CD4-positive, alpha-beta T cell (primary cell): ENCODE results near the gene SACS. TPM values are rescaled to one million over a fixed set of nuclear protein-coding genes. Genes with fewer than 3 reads are reported as not detected.

Experiments used
- ATAC-seq: fragments of 200-7000 bp; cut with Tn5 transposase; one replicate; pipeline ENCODE4 v1.10.0; 2022; ENCODE audit warnings: mild to moderate bottlenecking; ENCODE audit not compliant: poor library complexity
- CTCF ChIA-PET: fragments of 350-600 bp; sonication (Branson Sonifier 250); formaldehyde crosslinking; loops from one replicate; lab custom pipeline; 2021; ENCODE audit warnings: antibody characterized with exemption, inconsistent platforms; lab: Charles Lee
- POLR2A ChIA-PET: fragments of 350-600 bp; sonication (Branson Sonifier 250); formaldehyde crosslinking; loops from one replicate; lab custom pipeline; 2021; ENCODE audit warnings: antibody characterized with exemption, inconsistent platforms; lab: Charles Lee
- DNase-seq, 14 experiments: peaks; one replicate each; pipeline ENCODE4 v3.0.0-alpha.2; 2013 to 2020; ENCODE audit warnings: mixed read lengths in 2 of 14
- H3K27ac ChIP-seq, 2 donors: one replicate each; pipeline versions ENCODE4 v1.5.1 to v1.7.0; 2013; ENCODE audit warnings: low read length in 2 of 2, low read depth in 1 of 2, mild to moderate bottlenecking in 1 of 2
- H3K27me3 ChIP-seq, 2 experiments: 1 replicate in 1 of 2; 2 replicates in 1 of 2; pipeline versions ENCODE4 v1.6.1 to v1.7.0; 2013; ENCODE audit warnings: low read length in 2 of 2, control low read depth in 1 of 2, mild to moderate bottlenecking in 1 of 2, moderate library complexity in 1 of 2; ENCODE audit not compliant: insufficient read depth in 2 of 2, control insufficient read depth in 1 of 2
- H3K36me3 ChIP-seq: one replicate; pipeline ENCODE4 v1.6.1; 2013; ENCODE audit warnings: low read length, control low read depth; ENCODE audit not compliant: insufficient read depth
- H3K4me1 ChIP-seq: one replicate; pipeline ENCODE4 v1.6.1; 2013; ENCODE audit warnings: low read length, control low read depth; ENCODE audit not compliant: insufficient read depth
- H3K4me3 ChIP-seq: one replicate; pipeline ENCODE4 v1.5.1; 2013; ENCODE audit warnings: mild to moderate bottlenecking, low read length, moderate library complexity
- H3K9me3 ChIP-seq, 2 experiments: 1 replicate in 1 of 2; 2 replicates in 1 of 2; pipeline versions ENCODE4 v1.6.1 to v1.7.0; 2013; ENCODE audit warnings: low read length in 2 of 2, mild to moderate bottlenecking in 2 of 2, control low read depth in 1 of 2, moderate library complexity in 1 of 2; ENCODE audit not compliant: control insufficient read depth in 1 of 2, insufficient read depth in 1 of 2
- H3K27ac Mint-ChIP-seq: one replicate; pipeline ENCODE4 v1.8.0; 2020; ENCODE audit warnings: mixed read lengths
- H3K27me3 Mint-ChIP-seq: one replicate; pipeline ENCODE4 v1.8.0; 2021; ENCODE audit warnings: mixed read lengths
- H3K36me3 Mint-ChIP-seq: one replicate; pipeline ENCODE4 v1.8.0; 2021; ENCODE audit warnings: low read depth, mixed read lengths
- H3K4me1 Mint-ChIP-seq: one replicate; pipeline ENCODE4 v1.8.0; 2021; ENCODE audit warnings: low read depth, mixed read lengths
- H3K4me3 Mint-ChIP-seq: one replicate; pipeline ENCODE4 v1.8.0; 2020; ENCODE audit warnings: mild to moderate bottlenecking, mixed read lengths
- H3K9me3 Mint-ChIP-seq: one replicate; pipeline ENCODE4 v1.8.0; 2020; ENCODE audit warnings: mixed read lengths
- CTCF ChIP-seq: fragments of 200-600 bp; IDR thresholded peaks from one replicate; pipeline ENCODE4 v1.8.0; 2022; ENCODE audit warnings: antibody characterized with exemption, mild to moderate bottlenecking
- intact Hi-C, 2 experiments: fragments of 100-400 bp; cut with DNase I in 1 of 2; cut with micrococcal nuclease in 1 of 2; formaldehyde crosslinking; loops; one replicate each; pipeline versions ENCODE4 v1.15.1 to v1.9.0; 2023 to 2025; cut with DNase I, micrococcal nuclease
- total RNA-seq, 174 experiments: library from RNA in 2 of 174; stranded (reverse) in 2 of 174; gene quantifications; one replicate each; pipeline ENCODE4 v1.2.3 and lab custom pipeline; 2021 to 2026

The SACS gene
- total RNA-seq, 2 experiments from 2014 or later, result 8.7 to 11.6 TPM

- ChIA-PET CTCF (no interaction called here), POLR2A (no interaction called here)
- H3K4me3 Mint-ChIP-seq, result no peak overlapping the region
- Histone ChIP-seq H3K4me3 (no peak overlapping the region), H3K36me3 (no peaks in the 10 kb centered on the region), H3K4me1 (no peaks in the 10 kb centered on the region), H3K27ac (no peak overlapping the region), H3K27me3 (no peaks in the 10 kb centered on the region), H3K9me3 (no peaks in the 10 kb centered on the region)
- H3K27ac Mint-ChIP-seq, result no peak overlapping the region
- H3K27me3 Mint-ChIP-seq, result no peaks in the 10 kb centered on the region
- H3K36me3 Mint-ChIP-seq, result no peaks in the 10 kb centered on the region
- TF ChIP-seq CTCF, result no peak
- no peaks in the 10 kb centered on the region for H3K9me3 Mint-ChIP-seq
- no peaks in the 10 kb centered on the region for H3K4me1 Mint-ChIP-seq
- DNase-seq (no peak), ATAC-seq (no peak)
- intact Hi-C loops, result no loop called here
These were observed 12.3 kb upstream of the SACS start for GRCh38 chr13:23445794-23446193.

GRCh38 chr13:23443878-23444277, 10.4 kb upstream of the SACS start:
- H3K27me3 ChIP-seq, result no peaks in the 10 kb centered on the region
- H3K36me3 ChIP-seq, result no peaks in the 10 kb centered on the region
- H3K4me1 Mint-ChIP-seq, result no peaks in the 10 kb centered on the region
- intact Hi-C loops, result no loop called here
- H3K27ac ChIP-seq, result no peak overlapping the region
- ChIA-PET POLR2A (no interaction called here), CTCF (no interaction called here)
- no peaks in the 10 kb centered on the region for H3K36me3 Mint-ChIP-seq
- H3K9me3 Mint-ChIP-seq, result no peaks in the 10 kb centered on the region
- no peak overlapping the region for H3K4me3 ChIP-seq
- no peaks in the 10 kb centered on the region for H3K9me3 ChIP-seq
- no peak for DNase-seq
- no peaks in the 10 kb centered on the region for H3K4me1 ChIP-seq
- no peak overlapping the region for H3K4me3 Mint-ChIP-seq
- no peak overlapping the region for H3K27ac Mint-ChIP-seq
- no peak for ATAC-seq
- no peak for TF ChIP-seq CTCF
- H3K27me3 Mint-ChIP-seq, result no peaks in the 10 kb centered on the region

- ChIA-PET POLR2A (no interaction called here), CTCF (no interaction called here)
- Histone ChIP-seq H3K36me3 (no peaks in the 10 kb centered on the region), H3K27ac (no peak overlapping the region), H3K27me3 (no peaks in the 10 kb centered on the region), H3K9me3 (no peaks in the 10 kb centered on the region), H3K4me1 (no peaks in the 10 kb centered on the region), H3K4me3 (no peak overlapping the region)
- no peak overlapping the region for H3K4me3 Mint-ChIP-seq
- TF ChIP-seq CTCF, result no peak
- H3K9me3 Mint-ChIP-seq, result no peaks in the 10 kb centered on the region
- H3K27ac Mint-ChIP-seq, result no peak overlapping the region
- DNase-seq, result no peak
- H3K4me1 Mint-ChIP-seq, result no peaks in the 10 kb centered on the region
- H3K36me3 Mint-ChIP-seq, result no peaks in the 10 kb centered on the region
- intact Hi-C loops, result no loop called here
- H3K27me3 Mint-ChIP-seq, result no peaks in the 10 kb centered on the region
- no peak for ATAC-seq
These were observed 9.6 kb upstream of the SACS start for GRCh38 chr13:23443110-23443509.
